SU-DHL-6 (cell line): Measurements from ENCODE around the gene ACSS1.

Experiments
- CTCF ChIP-seq: fragments of 200-600 bp; sonication (generic); IDR thresholded peaks from one replicate; pipeline ENCODE4 v1.5.1; 2017; ENCODE audit warnings: antibody characterized with exemption, mild to moderate bottlenecking, low read length, moderate library complexity; ENCODE audit not compliant: insufficient read depth, poor library complexity, severe bottlenecking
- EZH2phosphoT487 ChIP-seq: fragments of 200-600 bp; sonication (generic), shearing (Covaris generic); conservative IDR thresholded peaks from 2 replicates; pipeline ENCODE4 v1.6.1; 2018; ENCODE audit warnings: mild to moderate bottlenecking, antibody characterized with exemption, low read length, moderate library complexity, mixed read lengths

DNA sequence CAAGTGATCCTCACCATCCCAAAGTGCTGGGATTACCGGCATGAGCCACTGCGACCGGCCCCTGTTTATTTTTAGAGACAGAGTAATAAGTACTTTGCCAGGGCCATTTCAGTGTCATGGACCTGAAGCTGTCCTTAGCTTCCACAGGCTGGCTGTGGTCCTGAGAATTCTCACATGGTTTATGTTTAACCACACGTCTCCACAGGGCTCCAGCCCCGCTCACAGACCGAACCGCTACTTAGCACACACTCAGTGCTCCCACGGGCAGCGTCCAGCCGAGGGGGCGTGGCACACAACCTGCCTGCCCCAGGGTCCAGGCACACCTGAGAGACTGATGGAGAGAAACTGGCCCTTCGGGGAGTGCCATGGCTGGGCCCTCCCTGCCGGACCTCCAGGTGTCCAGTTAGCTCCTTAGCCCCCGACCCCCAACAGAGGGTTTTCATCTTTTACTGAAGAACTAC is 11.7 kb downstream of the ACSS1 start:
- TF ChIP-seq CTCF (no peak), EZH2phosphoT487 (no peak)
